Measurements from ENCODE around the gene SRI.

Gene SRI

DNA sequence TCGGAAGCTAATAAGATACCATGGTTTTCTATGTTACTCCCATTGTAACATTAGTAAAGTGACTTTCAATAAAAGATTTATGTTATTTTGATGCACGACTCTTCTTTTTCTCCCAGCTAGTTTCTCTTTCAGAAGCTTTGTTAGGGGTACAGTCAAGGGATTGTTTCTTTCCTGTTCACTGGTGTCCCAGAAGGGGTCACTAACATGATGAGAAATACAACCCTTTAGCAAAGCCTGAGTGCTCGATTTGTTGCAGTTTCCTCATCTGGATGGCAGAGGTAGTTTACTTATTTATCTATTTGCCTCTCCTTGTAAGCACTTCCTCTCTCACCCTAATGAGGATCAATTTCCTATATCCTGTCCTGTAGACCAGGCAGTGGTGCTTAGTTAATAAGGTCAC, 17.0 kb downstream of the SRI start:
- no peak for DNase-seq (ENCODE audit: low spot score)
- no peak for TF ChIP-seq CTCF (IDR thresholded peaks at IDR 0.05; ENCODE audit: extremely low read depth, missing control alignments)

DNA sequence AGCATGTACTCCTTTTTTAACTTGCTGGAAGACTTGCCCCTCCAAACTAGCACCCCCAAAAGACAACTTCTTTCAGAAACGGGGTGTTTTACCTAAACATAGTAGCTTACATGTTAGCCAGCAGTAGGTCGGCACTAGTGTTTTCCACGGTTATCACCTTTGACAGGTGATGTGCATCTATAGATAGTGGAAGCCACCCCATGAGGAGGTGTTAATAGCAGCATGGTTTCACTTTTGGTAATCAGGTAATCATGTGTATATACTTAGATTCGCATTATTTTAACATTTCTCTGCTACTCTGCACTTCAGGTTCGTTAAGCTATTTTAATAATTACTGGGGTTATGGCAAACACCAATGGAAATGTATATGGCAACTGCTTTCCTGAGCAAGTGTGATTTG, 17.6 kb downstream of the SRI start:
- TF ChIP-seq CTCF (IDR thresholded peaks at IDR 0.05; ENCODE audit: extremely low read depth, missing control alignments) = no peak

DNA sequence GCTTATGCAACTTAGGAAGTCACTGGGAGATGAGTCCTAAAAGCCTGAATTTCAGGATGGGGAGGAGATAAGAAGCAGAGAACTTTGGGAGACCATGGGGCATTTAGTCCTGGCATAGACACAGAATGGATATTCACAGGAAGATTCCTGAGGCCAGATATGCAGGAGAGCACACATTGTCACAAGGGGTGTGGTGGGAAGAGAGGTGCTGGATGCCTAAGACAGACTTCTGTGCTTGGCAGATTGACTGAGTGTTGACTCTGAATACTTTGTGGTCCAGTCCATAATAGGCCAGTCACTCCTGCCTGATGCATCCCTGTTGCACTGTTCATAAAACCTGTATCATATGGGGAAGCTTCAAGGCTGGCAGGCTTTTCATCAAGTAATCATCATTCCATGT, 18.5 kb downstream of the SRI start:
- no peak for DNase-seq (ENCODE audit: low spot score)
- no peak for TF ChIP-seq CTCF (IDR thresholded peaks at IDR 0.05; ENCODE audit: extremely low read depth, missing control alignments)

More for the DNA sequence above, 17.6 kb downstream of the SRI start:
- no peak for DNase-seq (ENCODE audit: low spot score)

DNA sequence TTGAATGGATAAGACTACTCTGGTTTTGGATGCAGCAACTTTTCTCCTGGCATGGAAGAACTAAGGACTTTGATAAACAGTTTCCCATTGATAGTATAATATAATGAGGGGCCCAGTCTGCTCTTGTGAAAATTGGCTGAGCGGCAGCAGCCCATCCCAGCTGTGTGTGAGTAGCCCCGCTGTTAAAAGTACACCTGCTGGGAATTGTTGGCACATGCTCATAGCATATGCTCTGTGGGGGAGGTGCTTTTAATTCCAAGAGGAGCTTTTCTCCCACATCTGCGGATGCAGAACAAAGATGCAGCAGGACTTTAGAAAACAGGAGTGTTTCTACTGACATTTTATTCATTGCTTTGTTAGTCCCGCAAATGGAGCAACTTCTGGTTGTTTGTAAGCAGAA, 19.0 kb downstream of the SRI start:
- DNase-seq (ENCODE audit: low spot score) = no peak
- no peak for TF ChIP-seq CTCF (IDR thresholded peaks at IDR 0.05; ENCODE audit: extremely low read depth, missing control alignments)

GRCh38 chr7:88200261-88200660, 19.6 kb downstream of the SRI start:
- no peak for TF ChIP-seq CTCF (IDR thresholded peaks at IDR 0.05; ENCODE audit: extremely low read depth, missing control alignments)
- no peak for DNase-seq (ENCODE audit: low spot score)

- no peak for DNase-seq (ENCODE audit: low spot score)
- TF ChIP-seq CTCF (IDR thresholded peaks at IDR 0.05; ENCODE audit: extremely low read depth, missing control alignments) = no peak
Observed at GRCh38 chr7:88191911-88192310, 27.9 kb downstream of the SRI start.

DNA sequence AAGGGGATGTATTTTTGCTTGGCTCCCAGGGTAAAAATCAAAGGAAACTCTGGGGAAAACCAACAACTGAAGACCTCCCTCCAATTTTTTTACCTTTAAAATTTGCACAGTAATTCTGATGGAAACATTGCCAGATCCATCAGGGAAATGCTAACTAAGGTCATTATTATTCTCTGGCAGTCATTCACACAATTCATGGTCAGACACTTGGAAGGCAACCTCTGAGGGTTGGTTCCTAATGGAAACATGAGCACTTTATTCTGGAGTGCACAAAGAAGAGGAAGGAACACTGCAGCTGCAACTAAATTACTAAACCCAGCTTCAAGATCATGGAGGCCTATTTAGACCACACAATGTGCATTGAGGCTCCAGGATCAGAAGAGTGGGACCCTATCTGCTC, 34.2 kb downstream of the SRI start:
- DNase-seq (ENCODE audit: low spot score) = no peak
- no peak for TF ChIP-seq CTCF (IDR thresholded peaks at IDR 0.05; ENCODE audit: extremely low read depth, missing control alignments)
